Astrocyte (in vitro differentiated cells and primary cell): ENCODE data around the gene S100A12.

Source experiments
- CTCF ChIP-seq: IDR thresholded peaks from 2 replicates; pipeline ENCODE4 v1.5.1; 2011; ENCODE audit warnings: low read depth, mild to moderate bottlenecking, inconsistent platforms, low read length, moderate library complexity; ENCODE audit not compliant: insufficient read depth
- EZH2 ChIP-seq: IDR thresholded peaks from 2 replicates; pipeline ENCODE4 v1.6.1; 2012; ENCODE audit warnings: mild to moderate bottlenecking, low read length, inconsistent platforms; ENCODE audit not compliant: insufficient read depth

GRCh38 chr1:153386500-153386901 is 11.1 kb upstream of the S100A12 start:
- TF ChIP-seq CTCF (no peak), EZH2 (no peak)
